ENCODE results near the gene DLGAP1. TPM values are rescaled to one million over a fixed set of nuclear protein-coding genes. Genes with fewer than 3 reads are reported as not detected.

DLGAP1 gene
- total and polyA plus RNA-seq, 10 of the 15 experiments (the other 5 are each of a cell fraction or from before 2014, with no cell fraction given): 0.23 to 27.6 (median 1.9) TPM

GRCh38 chr18:3747176-3747973 is 707.7 kb downstream of the DLGAP1 start:
- ChIA-PET RAD21 (ENCODE audit: unreplicated experiment) (no interaction called here), POLR2A (no interaction called here), SMC1A (ENCODE audit: uncharacterized antibody, unreplicated experiment) (no interaction called here), CTCF (interaction anchor here (0.6 to 1.5 kb wide), 3 partner anchors 14 to 32 kb away, joined by 3 read pairs; no protein-coding TSS in a partner anchor)
- Histone ChIP-seq H3K79me2 (ENCODE audit: control insufficient read depth, insufficient read depth, low read length) (no peaks in the 10 kb centered on the region), H2AFZ (ENCODE audit: control insufficient read depth, low read depth, low read length) (no peak overlapping the region), H3K27me3 (replicated peaks in 1 of 2; ENCODE audit: control insufficient read depth in 2 of 2, insufficient read depth in 2 of 2, low read length in 1 of 2) (no peaks in the 10 kb centered on the region), H3K9me3 (replicated peaks; ENCODE audit: control insufficient read depth, insufficient read depth, low read length) (no peaks in the 10 kb centered on the region), H3K4me1 (ENCODE audit: control insufficient read depth, insufficient read depth, low read length) (no peaks in the 10 kb centered on the region), H3K27ac (ENCODE audit: control insufficient read depth, insufficient read depth) (no peak overlapping the region), H3K4me3 (no peak overlapping the region), H4K20me1 (ENCODE audit: control insufficient read depth, insufficient read depth) (no peaks in the 10 kb centered on the region), H3K9ac (ENCODE audit: control insufficient read depth, insufficient read depth, low read length) (no peak overlapping the region), H3K4me2 (ENCODE audit: control insufficient read depth, insufficient read depth) (no peak overlapping the region), H3K36me3 (ENCODE audit: control insufficient read depth in 2 of 2, insufficient read depth in 2 of 2, low read length in 1 of 2) (no peaks in the 10 kb centered on the region)
- DNase-seq (ENCODE audit: low read depth, low spot score) (no peak), ATAC-seq (no peak), FAIRE-seq (no peak)
- no TSS peak for BruUV-seq (replicated peaks)
- in situ Hi-C loops (cut with MboI): no loop called here
- TF ChIP-seq SPI1 (IDR thresholded peaks at IDR 0.05; ENCODE audit: borderline replicate concordance, insufficient read depth, low read depth, low read length) (peak; percentile 65), BHLHE40 (IDR thresholded peaks at IDR 0.05; ENCODE audit: borderline replicate concordance in 1 of 2, low read depth in 2 of 2, low read length in 1 of 2) (no peak), YY1 (IDR thresholded peaks at IDR 0.05; ENCODE audit: low read depth, low read length) (0 out of 2 replicates have a peak, but pooled peaks have one; percentile 21), NR2C2 (IDR thresholded peaks at IDR 0.05; ENCODE audit: borderline replicate concordance, control insufficient read depth, insufficient read length, low read depth) (no peak)
- intact Hi-C loops (cut with micrococcal nuclease; ENCODE audit: unreplicated experiment): no loop called here
- 47% methylated on average over 14 of the region's 14 CpGs for WGBS (ENCODE audit: insufficient coverage, insufficient replicate concordance, low lambda C conversion rate, missing lambda C conversion rate)

GRCh38 chr18:3742541-3742940 is 712.6 kb downstream of the DLGAP1 start:
- in situ Hi-C loops (cut with MboI): no loop called here
- TF ChIP-seq NR2C1 (IDR thresholded peaks at IDR 0.05): no peak
- no peak for TF ChIP-seq EP300 (IDR thresholded peaks at IDR 0.05; ENCODE audit: borderline replicate concordance in 1 of 2, control insufficient read depth in 1 of 2, low read depth in 2 of 2, low read length in 2 of 2)
- no peak for TF ChIP-seq ZSCAN29 (IDR thresholded peaks at IDR 0.05)
- no peak for TF ChIP-seq JUND (IDR thresholded peaks at IDR 0.05; ENCODE audit: low read depth, low read length)
- TF ChIP-seq DPF2 (IDR thresholded peaks at IDR 0.05): no peak
- TF ChIP-seq RELB (IDR thresholded peaks at IDR 0.05; ENCODE audit: low read depth): no peak

More at GRCh38 chr18:3742541-3742940, 712.6 kb downstream of the DLGAP1 start:
- ATAC-seq: no peak
- ChIA-PET POLR2A (no interaction called here), CTCF (no interaction called here), RAD21 (ENCODE audit: unreplicated experiment) (no interaction called here), SMC1A (ENCODE audit: uncharacterized antibody, unreplicated experiment) (interaction anchor here (1.0 kb wide), 1 partner anchor 11 kb away, joined by 3 read pairs; no protein-coding TSS in a partner anchor)
- no peaks in the 10 kb centered on the region for H3K9me3 ChIP-seq (replicated peaks; ENCODE audit: control insufficient read depth, insufficient read depth, low read length)
- 0% methylated on average over 1 of the region's 1 CpG for WGBS (ENCODE audit: insufficient coverage, insufficient replicate concordance, low lambda C conversion rate, missing lambda C conversion rate)
- H3K9ac ChIP-seq (ENCODE audit: control insufficient read depth, insufficient read depth, low read length): no peak overlapping the region
- no peak for FAIRE-seq
- peaks cover 0 to 2% of the 10 kb centered on the region in 2 experiments; a peak in 1 of 4 replicates for H3K36me3 ChIP-seq (ENCODE audit: control insufficient read depth in 2 of 2, insufficient read depth in 2 of 2, low read length in 1 of 2)
- H3K27me3 ChIP-seq (replicated peaks in 1 of 2; ENCODE audit: control insufficient read depth in 2 of 2, insufficient read depth in 2 of 2, low read length in 1 of 2): no peaks in the 10 kb centered on the region
- H3K4me1 ChIP-seq (ENCODE audit: control insufficient read depth, insufficient read depth, low read length): no peaks in the 10 kb centered on the region
- no peak overlapping the region for H2AFZ ChIP-seq (ENCODE audit: control insufficient read depth, low read depth, low read length)
- no TSS peak for BruUV-seq (replicated peaks)
- no peak overlapping the region for H3K4me3 ChIP-seq
- H3K4me2 ChIP-seq (ENCODE audit: control insufficient read depth, insufficient read depth): no peak overlapping the region
- no peak for DNase-seq (ENCODE audit: low read depth, low spot score)
- no peak overlapping the region for H3K27ac ChIP-seq (ENCODE audit: control insufficient read depth, insufficient read depth)
- H4K20me1 ChIP-seq (ENCODE audit: control insufficient read depth, insufficient read depth): no peaks in the 10 kb centered on the region
- intact Hi-C loops (cut with micrococcal nuclease; ENCODE audit: unreplicated experiment): no loop called here
- H3K79me2 ChIP-seq (ENCODE audit: control insufficient read depth, insufficient read depth, low read length): no peaks in the 10 kb centered on the region
